A549 treated with AZD2906 at 1 μM for 4 hours (cell line): ENCODE results near the gene ZNF584. TPM values are rescaled to one million over a fixed set of nuclear protein-coding genes. Genes with fewer than 3 reads are reported as not detected.

Source experiments
- total RNA-seq: library from RNA; stranded (reverse); fragments of 200-300 nt; extraction: Qiagen RNA extraction; gene quantifications from 5 replicates; pipeline ENCODE4 v1.2.3, GENCODE V29; 2022

ZNF584 gene
- 16.7 to 18.7 TPM (median 17.2 TPM) in 5 replicates for total RNA-seq

GRCh38 chr19:58408152-58409009 lies at the start of gene ZNF584:
ZNF584 (plus strand) TSS chr19:58408649; CDS start chr19:58409148, 499 bp downstream.

GRCh38 chr19:58362272-58362994 lies 46.0 kb upstream of the ZNF584 start, which contains the start of gene ZNF497:
ZNF497 (minus strand) TSS chr19:58362751; CDS start chr19:58357635, 5,116 bp downstream.

DNA sequence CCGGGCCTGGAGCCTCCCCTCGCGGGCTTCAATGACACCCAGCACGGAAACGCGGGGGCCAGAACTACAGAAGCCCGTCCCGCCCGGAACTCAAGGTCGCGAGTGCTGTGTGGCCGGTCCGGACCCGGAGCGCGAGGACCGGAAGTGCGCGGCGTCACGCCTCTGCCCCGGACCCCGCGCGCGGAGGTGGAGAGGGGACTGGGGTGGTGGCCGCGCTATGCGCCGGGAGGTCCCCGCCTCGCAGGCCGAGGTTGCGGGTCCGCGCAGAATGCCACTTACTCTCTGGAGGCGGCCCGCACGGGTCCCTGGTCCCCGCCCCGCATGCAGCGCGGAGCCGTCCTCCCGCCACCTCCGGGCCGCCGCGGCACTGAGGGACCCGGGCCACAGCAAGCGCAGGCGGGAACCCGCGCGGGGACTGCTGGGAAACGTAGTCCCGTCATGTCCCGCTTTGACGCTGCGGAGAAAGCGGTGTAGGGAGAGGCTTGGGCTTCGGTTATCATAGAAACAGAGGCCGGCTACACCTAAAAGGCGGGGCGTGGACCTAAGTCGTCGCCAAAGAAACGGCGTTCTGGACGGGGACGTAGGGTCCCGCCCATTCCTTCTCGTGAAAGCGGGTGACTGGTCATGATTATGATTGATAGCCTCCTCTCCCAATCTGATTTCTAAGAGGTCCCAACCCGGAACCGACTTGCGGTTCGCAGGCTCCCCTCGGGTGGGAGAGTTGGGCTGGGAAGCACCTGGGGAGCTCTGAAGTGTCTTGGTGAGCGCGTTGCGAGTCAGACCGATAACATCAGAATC lies 27.6 kb upstream of the ZNF584 start, which contains the start of gene ZNF837:
ZNF837 (minus strand) TSS at position 369 of the 798 bp plus-strand sequence. CDS start 11,698 bp downstream, outside the sequence.

GRCh38 chr19:58386576-58387337 lies 21.7 kb upstream of the ZNF584 start, which contains the start of gene RPS5:
RPS5 (plus strand) TSS chr19:58387269; CDS start chr19:58388138, 869 bp downstream.

GRCh38 chr19:58395220-58395978 lies 13.1 kb upstream of the ZNF584 start, which contains the start of gene RNF225:
RNF225 (plus strand) TSS chr19:58395656; CDS start chr19:58396090, 434 bp downstream.

DNA sequence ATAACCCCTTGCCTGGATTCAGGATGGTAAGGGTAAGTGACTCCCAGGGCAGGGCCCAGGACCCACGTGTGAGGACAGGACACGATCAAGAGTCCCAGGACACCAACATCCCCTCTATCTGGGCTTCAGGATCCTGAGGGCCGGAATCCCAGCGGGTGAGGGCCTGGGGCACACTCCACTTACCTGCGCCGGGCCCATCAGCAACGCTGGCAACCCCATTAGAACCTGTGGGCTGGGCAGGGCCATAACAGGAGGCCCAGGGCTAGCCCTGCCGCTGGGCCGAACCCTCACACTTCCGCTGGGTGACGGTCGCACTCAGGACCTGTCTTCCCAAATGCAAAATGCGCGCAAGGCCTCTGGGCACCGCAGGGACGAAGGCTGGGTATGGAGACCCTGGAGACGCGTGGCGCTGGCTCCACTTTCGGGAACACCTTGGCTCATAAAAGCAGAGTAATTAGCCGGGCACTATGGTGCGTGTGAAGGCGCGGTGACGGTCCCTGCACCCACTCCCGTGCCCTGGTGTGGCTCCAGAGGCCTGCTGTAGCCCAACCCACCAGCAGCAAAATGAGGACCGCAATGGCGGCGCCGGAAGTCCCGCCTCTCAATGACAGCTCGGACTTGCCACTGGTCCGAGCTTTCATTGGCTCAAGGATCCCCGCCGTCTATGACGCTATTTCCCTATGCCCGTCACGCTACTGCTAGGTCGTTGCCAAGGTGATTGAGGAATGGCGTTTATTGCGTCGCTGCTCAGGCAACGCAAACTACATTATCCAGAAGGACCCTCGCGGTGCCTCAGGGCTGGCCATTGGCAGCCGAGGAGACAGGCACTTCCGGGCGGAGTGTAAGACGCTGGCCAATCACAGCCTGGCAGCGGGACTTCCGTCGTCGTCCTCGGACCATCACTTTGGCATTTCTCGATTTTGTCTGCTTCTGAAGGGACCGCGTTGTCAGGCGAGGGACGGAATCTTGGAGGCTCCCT lies 31.4 kb downstream of the ZNF584 start, which contains the start of gene ZNF132:
ZNF132 (minus strand) TSS at position 578 of the 979 bp plus-strand sequence; CDS start at position 246, 332 bp downstream.

DNA sequence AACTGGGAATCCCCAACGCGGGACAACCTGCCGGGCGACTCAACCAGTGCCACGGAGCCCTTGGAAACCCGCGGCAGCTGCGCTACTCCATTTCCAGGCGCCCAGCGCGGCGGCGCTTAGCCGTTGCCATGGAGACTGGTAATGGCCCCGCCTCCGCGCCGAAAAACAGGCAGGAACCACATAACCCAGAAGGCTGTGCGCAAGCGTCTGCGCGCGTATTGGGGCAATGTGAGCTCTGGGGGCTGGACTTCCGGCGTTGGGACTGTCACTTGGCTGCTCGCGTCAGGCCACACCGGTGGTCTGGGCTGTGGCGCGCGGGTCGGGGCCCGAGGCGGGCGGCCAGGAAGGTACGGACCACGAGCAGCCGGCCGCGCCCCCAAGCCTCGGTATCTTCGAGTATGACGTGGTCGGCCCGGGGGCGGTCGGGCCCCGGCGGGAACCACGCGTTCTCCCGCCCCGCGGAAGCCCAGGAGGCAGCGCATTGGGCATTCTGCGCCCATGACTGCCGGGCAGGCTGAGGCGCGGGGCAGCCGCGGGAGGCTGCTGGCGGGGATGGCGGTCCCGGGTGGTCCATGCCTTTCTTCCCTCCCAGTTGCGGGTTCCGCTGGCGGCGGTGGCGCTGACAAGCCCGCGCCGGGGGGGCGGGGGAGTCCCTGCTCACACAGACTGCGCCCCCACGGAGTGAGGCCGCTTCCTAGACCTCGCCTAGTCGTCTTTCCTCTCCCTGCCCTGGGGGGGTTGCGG lies 43.1 kb downstream of the ZNF584 start, which contains the start of gene ZNF324B:
ZNF324B (plus strand) TSS at position 265 of the 744 bp plus-strand sequence. CDS start 2,080 bp downstream, outside the sequence.

GRCh38 chr19:58466760-58467589 lies 58.5 kb downstream of the ZNF584 start, which contains the start of gene ZNF324:
ZNF324 (plus strand) TSS chr19:58467080; CDS start chr19:58469186, 2,106 bp downstream.

Other genes with a start within 250 kb of the ZNF584 start
- gene ZNF274, start 225.6 kb upstream of the ZNF584 start, total RNA-seq = 12.7 to 13.3 TPM (median 13.2 TPM) in 5 replicates
- 17.9 to 24.2 TPM (median 18.3 TPM) in 5 replicates for gene ZNF544, start 179.7 kb upstream of the ZNF584 start, total RNA-seq
- gene ZNF8, start 129.7 kb upstream of the ZNF584 start, total RNA-seq = 0.79 to 1.3 TPM (median 0.93 TPM) in 5 replicates
- gene ERVK3-1, start 103.3 kb upstream of the ZNF584 start, total RNA-seq = 89.5 to 102 TPM (median 92.6 TPM) in 5 replicates
- 2.2 to 2.7 TPM (median 2.6 TPM) in 5 replicates for gene ZSCAN22, start 81.7 kb upstream of the ZNF584 start, total RNA-seq
- 8.5 to 15.2 TPM (median 13.9 TPM) in 5 replicates for gene A1BG, start 55.2 kb upstream of the ZNF584 start, total RNA-seq
- 0.82 to 1.3 TPM (median 1.2 TPM) in 5 replicates for gene ZNF497, start 45.9 kb upstream of the ZNF584 start, total RNA-seq
- gene ZNF837, start 27.6 kb upstream of the ZNF584 start, total RNA-seq = 1.1 to 1.9 TPM (median 1.4 TPM) in 5 replicates
- 2,252 to 2,656 TPM (median 2,538 TPM) in 5 replicates for gene RPS5, start 21.4 kb upstream of the ZNF584 start, total RNA-seq
- gene RNF225, start 13.0 kb upstream of the ZNF584 start, total RNA-seq = 0.13 to 0.19 TPM (median 0.16 TPM) in 4 of 5 replicates, not detected in the other
- gene ZNF132, start 31.5 kb downstream of the ZNF584 start, total RNA-seq = 0.07 to 0.11 TPM (median 0.09 TPM) in 5 replicates
- gene ZNF324B, start 43.0 kb downstream of the ZNF584 start, total RNA-seq = 6.1 to 7.5 TPM (median 6.6 TPM) in 5 replicates
- 8.9 to 10.3 TPM (median 9.8 TPM) in 5 replicates for gene ZNF324, start 58.4 kb downstream of the ZNF584 start, total RNA-seq
- gene ZNF446, start 67.7 kb downstream of the ZNF584 start, total RNA-seq = 11.3 to 13.4 TPM (median 13.0 TPM) in 5 replicates
- 19.5 to 36.1 TPM (median 30.2 TPM) in 5 replicates for gene SLC27A5, start 103.3 kb downstream of the ZNF584 start, total RNA-seq
- gene ZBTB45, start 111.2 kb downstream of the ZNF584 start, total RNA-seq = 15.8 to 21.7 TPM (median 21.5 TPM) in 5 replicates
- gene TRIM28, start 135.4 kb downstream of the ZNF584 start, total RNA-seq = 657 to 706 TPM (median 668 TPM) in 5 replicates
- 189 to 217 TPM (median 204 TPM) in 5 replicates for gene CHMP2A, start 146.5 kb downstream of the ZNF584 start, total RNA-seq
- 112 to 141 TPM (median 129 TPM) in 5 replicates for gene UBE2M, start 150.0 kb downstream of the ZNF584 start, total RNA-seq
- gene MZF1, start 164.7 kb downstream of the ZNF584 start, total RNA-seq = 8.8 to 14.7 TPM (median 14.1 TPM) in 5 replicates